Activated naive CD8-positive, alpha-beta T cell treated with anti-CD3 and anti-CD28 coated beads for 36 hours (primary cell): Measurements from ENCODE around the gene SEC22A. TPM values are rescaled to one million over a fixed set of nuclear protein-coding genes. Genes with fewer than 3 reads are reported as not detected.

Experiments used
- DNase-seq: peaks from one replicate; pipeline ENCODE4 v3.0.0; 2021
- H3K27ac Mint-ChIP-seq: one replicate; pipeline ENCODE4 v1.8.0; 2022; ENCODE audit warnings: mild to moderate bottlenecking, moderate library complexity, mixed read lengths
- H3K27me3 Mint-ChIP-seq: one replicate; pipeline ENCODE4 v1.8.0; 2022; ENCODE audit warnings: mild to moderate bottlenecking, mixed read lengths
- H3K36me3 Mint-ChIP-seq: one replicate; pipeline ENCODE4 v1.8.0; 2021; ENCODE audit warnings: mild to moderate bottlenecking, mixed read lengths
- H3K4me1 Mint-ChIP-seq: one replicate; pipeline ENCODE4 v1.8.0; 2021; ENCODE audit warnings: mixed read lengths
- H3K4me3 Mint-ChIP-seq: one replicate; pipeline ENCODE4 v1.8.0; 2022; ENCODE audit warnings: mild to moderate bottlenecking, moderate library complexity, mixed read lengths
- H3K9me3 Mint-ChIP-seq: one replicate; pipeline ENCODE4 v1.8.0; 2022; ENCODE audit warnings: mixed read lengths
- total RNA-seq, 2 experiments: library from RNA; stranded (reverse); gene quantifications; one replicate each; pipeline ENCODE4 v1.2.3, GENCODE V29; 2021

The SEC22A gene
- 10 to 100 TPM; 13.7 to 17.8 TPM for total RNA-seq

GRCh38 chr3:123201557-123202427 is at the start of gene SEC22A:
SEC22A (plus strand) TSS chr3:123201943; CDS start chr3:123209218, 7,275 bp downstream.
- Mint-ChIP-seq H3K9me3 (peaks cover 4% of the 10 kb centered on the region), H3K4me1 (peaks cover 26% of the 10 kb centered on the region), H3K27ac (peak within 1 kb of the TSS; percentile 94), H3K36me3 (peaks cover 2% of the 10 kb centered on the region), H3K4me3 (peak within 1 kb of the TSS; percentile 87), H3K27me3 (no peaks in the 10 kb centered on the region)
- peak; percentile 97 for DNase-seq

- Mint-ChIP-seq H3K4me1 (no peaks in the 10 kb centered on the region), H3K36me3 (peaks cover 55% of the 10 kb centered on the region), H3K9me3 (peaks cover 11% of the 10 kb centered on the region), H3K4me3 (no peak overlapping the region), H3K27ac (no peak overlapping the region), H3K27me3 (no peaks in the 10 kb centered on the region)
- DNase-seq, result no peak
Observed at GRCh38 chr3:123152687-123153086, 49.1 kb upstream of the SEC22A start.

GRCh38 chr3:123153125-123154019 is 48.4 kb upstream of the SEC22A start:
- H3K27ac Mint-ChIP-seq, result no peak overlapping the region
- no peaks in the 10 kb centered on the region for H3K27me3 Mint-ChIP-seq
- DNase-seq, result no peak
- no peak overlapping the region for H3K4me3 Mint-ChIP-seq
- H3K4me1 Mint-ChIP-seq, result no peaks in the 10 kb centered on the region
- H3K9me3 Mint-ChIP-seq, result peaks cover 11% of the 10 kb centered on the region
- peaks cover 51% of the 10 kb centered on the region for H3K36me3 Mint-ChIP-seq

- H3K4me1 Mint-ChIP-seq, result no peaks in the 10 kb centered on the region
- no peak overlapping the region for H3K4me3 Mint-ChIP-seq
- no peaks in the 10 kb centered on the region for H3K27me3 Mint-ChIP-seq
- peaks cover 41% of the 10 kb centered on the region for H3K36me3 Mint-ChIP-seq
- no peak for DNase-seq
- no peak overlapping the region for H3K27ac Mint-ChIP-seq
- peaks cover 11% of the 10 kb centered on the region for H3K9me3 Mint-ChIP-seq
Observed at GRCh38 chr3:123154020-123154985, 47.4 kb upstream of the SEC22A start.

GRCh38 chr3:123155471-123156011 is 46.2 kb upstream of the SEC22A start:
- Mint-ChIP-seq H3K9me3 (peaks cover 7% of the 10 kb centered on the region), H3K4me1 (no peaks in the 10 kb centered on the region), H3K27me3 (no peaks in the 10 kb centered on the region), H3K36me3 (peaks cover 35% of the 10 kb centered on the region), H3K4me3 (no peak overlapping the region), H3K27ac (no peak overlapping the region)
- no peak for DNase-seq

GRCh38 chr3:123156276-123156995 is 45.3 kb upstream of the SEC22A start:
- no peak overlapping the region for H3K4me3 Mint-ChIP-seq
- H3K27me3 Mint-ChIP-seq, result no peaks in the 10 kb centered on the region
- DNase-seq, result no peak
- H3K9me3 Mint-ChIP-seq, result no peaks in the 10 kb centered on the region
- H3K4me1 Mint-ChIP-seq, result no peaks in the 10 kb centered on the region
- no peak overlapping the region for H3K27ac Mint-ChIP-seq
- H3K36me3 Mint-ChIP-seq, result peaks cover 35% of the 10 kb centered on the region

- H3K4me3 Mint-ChIP-seq, result no peak overlapping the region
- no peak overlapping the region for H3K27ac Mint-ChIP-seq
- no peaks in the 10 kb centered on the region for H3K27me3 Mint-ChIP-seq
- peaks cover 30% of the 10 kb centered on the region for H3K36me3 Mint-ChIP-seq
- no peaks in the 10 kb centered on the region for H3K4me1 Mint-ChIP-seq
- H3K9me3 Mint-ChIP-seq, result no peaks in the 10 kb centered on the region
- DNase-seq, result no peak
Observed at GRCh38 chr3:123157209-123157597, 44.5 kb upstream of the SEC22A start.

GRCh38 chr3:123157598-123158287 is 44.0 kb upstream of the SEC22A start:
- Mint-ChIP-seq H3K4me1 (no peaks in the 10 kb centered on the region), H3K9me3 (no peaks in the 10 kb centered on the region), H3K4me3 (no peak overlapping the region), H3K27ac (no peak overlapping the region), H3K36me3 (peaks cover 29% of the 10 kb centered on the region), H3K27me3 (no peaks in the 10 kb centered on the region)
- DNase-seq, result no peak

GRCh38 chr3:123158330-123158729 is 43.4 kb upstream of the SEC22A start:
- Mint-ChIP-seq H3K27me3 (no peaks in the 10 kb centered on the region), H3K4me3 (no peak overlapping the region), H3K9me3 (no peaks in the 10 kb centered on the region)

GRCh38 chr3:123158899-123159390 is 42.8 kb upstream of the SEC22A start:
- no peak overlapping the region for H3K27ac Mint-ChIP-seq
- peaks cover 38% of the 10 kb centered on the region for H3K36me3 Mint-ChIP-seq
- no peaks in the 10 kb centered on the region for H3K4me1 Mint-ChIP-seq
- no peaks in the 10 kb centered on the region for H3K9me3 Mint-ChIP-seq
- H3K27me3 Mint-ChIP-seq, result no peaks in the 10 kb centered on the region
- no peak for DNase-seq
- H3K4me3 Mint-ChIP-seq, result no peak overlapping the region

More at GRCh38 chr3:123158330-123158729, 43.4 kb upstream of the SEC22A start:
- no peaks in the 10 kb centered on the region for H3K4me1 Mint-ChIP-seq
- H3K27ac Mint-ChIP-seq, result no peak overlapping the region
- no peak for DNase-seq
- H3K36me3 Mint-ChIP-seq, result peaks cover 32% of the 10 kb centered on the region

- Mint-ChIP-seq H3K9me3 (peaks cover 3% of the 10 kb centered on the region), H3K4me3 (no peak overlapping the region), H3K36me3 (peaks cover 47% of the 10 kb centered on the region), H3K4me1 (no peaks in the 10 kb centered on the region), H3K27me3 (no peaks in the 10 kb centered on the region), H3K27ac (no peak overlapping the region)
- DNase-seq, result no peak
Observed at GRCh38 chr3:123159926-123160635, 41.7 kb upstream of the SEC22A start.

GRCh38 chr3:123161167-123161566 is 40.6 kb upstream of the SEC22A start:
- Mint-ChIP-seq H3K9me3 (peaks cover 3% of the 10 kb centered on the region), H3K4me1 (no peaks in the 10 kb centered on the region), H3K27me3 (no peaks in the 10 kb centered on the region), H3K4me3 (no peak overlapping the region), H3K36me3 (peaks cover 56% of the 10 kb centered on the region), H3K27ac (no peak overlapping the region)
- no peak for DNase-seq

- H3K27ac Mint-ChIP-seq, result no peak overlapping the region
- H3K36me3 Mint-ChIP-seq, result peaks cover 69% of the 10 kb centered on the region
- H3K9me3 Mint-ChIP-seq, result peaks cover 6% of the 10 kb centered on the region
- H3K27me3 Mint-ChIP-seq, result no peaks in the 10 kb centered on the region
- DNase-seq, result no peak
- H3K4me3 Mint-ChIP-seq, result no peak overlapping the region
- H3K4me1 Mint-ChIP-seq, result no peaks in the 10 kb centered on the region
Observed at GRCh38 chr3:123163141-123163540, 38.6 kb upstream of the SEC22A start.
